ENCODE measurements around the gene VSIG8. TPM values are rescaled to one million over a fixed set of nuclear protein-coding genes. Genes with fewer than 3 reads are reported as not detected.

VSIG8 gene
- total RNA-seq: not detected in 2 replicates

GRCh38 chr1:159862557-159862956 lies at the start of gene VSIG8:
Gene VSIG8 (minus strand): TSS chr1:159862657. CDS start chr1:159862521, 136 bp downstream.

DNA sequence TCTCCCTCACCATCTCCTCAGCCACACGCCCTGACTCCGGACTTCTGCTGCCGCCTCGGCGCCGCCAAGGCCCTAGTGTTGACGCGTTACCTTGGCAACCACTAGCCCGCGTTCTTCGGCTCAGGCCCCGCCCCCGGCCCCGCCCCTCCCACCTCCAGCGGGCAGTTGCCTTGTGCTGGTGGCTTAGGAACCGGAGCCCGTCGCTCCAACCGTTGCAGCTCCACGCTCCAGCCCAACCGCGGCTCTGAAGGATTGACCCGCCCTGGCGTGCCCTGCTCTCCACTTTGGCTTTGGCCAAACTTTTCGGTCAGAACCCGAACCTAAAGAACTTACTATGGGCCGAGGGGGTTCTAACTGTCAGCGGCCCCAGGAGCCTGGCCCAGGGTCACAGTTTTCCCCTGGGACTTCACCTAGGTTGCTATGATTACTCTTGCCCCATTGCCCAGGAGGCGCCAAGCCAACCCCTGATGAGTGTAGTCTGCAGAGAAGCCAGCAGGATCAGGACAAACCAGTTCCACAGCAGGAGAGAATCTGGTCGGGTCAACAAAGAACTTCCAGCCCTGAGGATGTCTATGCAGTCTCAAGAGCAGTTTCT lies 37.7 kb upstream of the VSIG8 start, which contains the start of gene CFAP45:
Gene CFAP45 (minus strand): TSS at position 80 of the 595 bp plus-strand sequence. CDS start 67 bp downstream, at position 13.

GRCh38 chr1:159826441-159827101 lies 35.9 kb downstream of the VSIG8 start, which contains the start of gene SLAMF8:
Gene SLAMF8 (plus strand): TSS chr1:159826873. CDS start chr1:159826899, 26 bp downstream.

Other genes starting within 250 kb of the VSIG8 start
- gene CRP, start 148.1 kb downstream of the VSIG8 start, total RNA-seq: not detected in 2 replicates
- 27.5 and 29.5 TPM in 2 replicates for gene DUSP23, start 81.7 kb downstream of the VSIG8 start, total RNA-seq
- not detected in 2 replicates for gene FCRL6, start 60.3 kb downstream of the VSIG8 start, total RNA-seq
- 1.2 TPM in 1 of 2 replicates, not detected in the other for gene SLAMF8, start 35.8 kb downstream of the VSIG8 start, total RNA-seq
- gene CFAP45, start 37.5 kb upstream of the VSIG8 start, total RNA-seq: 0.48 and 0.65 TPM in 2 replicates
- gene TAGLN2, start 62.9 kb upstream of the VSIG8 start, total RNA-seq: 650 and 791 TPM in 2 replicates
- gene IGSF9, start 83.0 kb upstream of the VSIG8 start, total RNA-seq: 0.13 and 0.16 TPM in 2 replicates
- 0.91 TPM in 1 of 2 replicates, not detected in the other for gene SLAMF9, start 91.6 kb upstream of the VSIG8 start, total RNA-seq
- 3.7 and 6.0 TPM in 2 replicates for gene PIGM, start 169.3 kb upstream of the VSIG8 start, total RNA-seq
- not detected in 2 replicates for gene KCNJ10, start 207.5 kb upstream of the VSIG8 start, total RNA-seq
- not detected in 2 replicates for gene KCNJ9, start 218.9 kb upstream of the VSIG8 start, total RNA-seq
- gene IGSF8, start 236.0 kb upstream of the VSIG8 start, total RNA-seq: 12.7 and 22.9 TPM in 2 replicates